OCI-LY7 (cell line): ENCODE data around the gene DGCR2.

Experiments used
- CTCF ChIP-seq: fragments of 200-600 bp; sonication (generic); conservative IDR thresholded peaks from 2 replicates; pipeline ENCODE4 v1.5.1; 2014; ENCODE audit warnings: mild to moderate bottlenecking, antibody characterized with exemption, low read length, moderate library complexity, mixed read lengths
- EZH2phosphoT487 ChIP-seq: fragments of 200-600 bp; sonication (generic); IDR thresholded peaks from 2 replicates; pipeline ENCODE4 v1.6.1; 2018; ENCODE audit warnings: low read depth, borderline replicate concordance, mild to moderate bottlenecking, mixed run types, antibody characterized with exemption, low read length, moderate library complexity, mixed read lengths

- no peak for TF ChIP-seq CTCF
- TF ChIP-seq EZH2phosphoT487 = no peak
These were observed 72.1 kb downstream of the DGCR2 start for GRCh38 chr22:19050117-19050516.
